Mammary epithelial cell (primary cell): ENCODE measurements around the gene SUSD1.

Experiments used
- CTCF ChIP-seq, 2 donors: IDR thresholded peaks in 1 of 2; conservative IDR thresholded peaks in 1 of 2; 2 replicates each; pipeline ENCODE4 v1.5.1; 2011 to 2012; ENCODE audit warnings: inconsistent platforms in 2 of 2, low read length in 2 of 2, mild to moderate bottlenecking in 2 of 2, control low read depth in 1 of 2, low read depth in 1 of 2; ENCODE audit not compliant: insufficient read depth in 1 of 2; ENCODE audit errors: extremely low read depth in 1 of 2
- EZH2 ChIP-seq: IDR thresholded peaks from 2 replicates; pipeline ENCODE4 v1.6.1; 2012; ENCODE audit warnings: low read length, inconsistent platforms, borderline replicate concordance

- TF ChIP-seq CTCF (conservative IDR thresholded peaks at IDR 0.05 in 1 of 2, IDR thresholded peaks at IDR 0.05 in 1 of 2; ENCODE audit: extremely low read depth in 1 of 2, insufficient read depth in 1 of 2, low read depth in 1 of 2, low read length in 2 of 2) (no peak), EZH2 (no peak)
Measured at GRCh38 chr9:112020680-112021596, 154.2 kb downstream of the SUSD1 start.
